Measurements from ENCODE around the gene SYCP1. TPM values are rescaled to one million over a fixed set of nuclear protein-coding genes. Genes with fewer than 3 reads are reported as not detected.
"Not testable (repeated sequence)": the region's sequence is repeated elsewhere in the genome, so short reads cannot be mapped to it uniquely, and the experiment has no call there.

SYCP1 gene
- total RNA-seq, 1 donor from 2014 or later, result not detected

DNA sequence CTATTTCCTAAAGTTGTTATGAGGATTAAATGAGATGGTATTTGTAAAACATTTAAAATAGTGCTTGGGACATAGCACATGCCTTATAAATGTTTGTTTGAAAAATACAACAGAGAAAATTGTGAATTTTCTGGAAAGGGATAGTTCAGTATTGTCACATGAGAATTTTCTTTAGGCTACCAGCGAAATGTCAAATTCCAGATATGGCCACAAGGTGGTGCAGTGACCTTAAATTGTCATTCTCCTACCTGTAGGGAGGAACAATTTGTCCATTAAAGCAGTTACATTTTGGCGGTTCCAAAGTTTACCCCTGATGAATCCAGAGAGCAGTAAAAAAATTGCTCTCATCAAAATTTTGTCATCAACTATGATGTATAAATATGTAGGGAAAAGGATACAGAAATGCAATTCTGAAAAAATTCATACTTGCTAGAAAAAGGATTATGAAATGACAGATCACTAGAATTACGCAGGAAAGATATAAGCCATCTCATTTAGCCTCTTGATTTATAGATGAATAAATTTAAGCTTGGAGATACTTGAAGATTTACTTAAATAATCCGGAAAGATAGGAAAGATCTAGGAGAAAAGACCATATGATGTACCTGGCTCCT, 124.7 kb downstream of the SYCP1 start:
- peak; percentile 70 for DNase-seq

DNA sequence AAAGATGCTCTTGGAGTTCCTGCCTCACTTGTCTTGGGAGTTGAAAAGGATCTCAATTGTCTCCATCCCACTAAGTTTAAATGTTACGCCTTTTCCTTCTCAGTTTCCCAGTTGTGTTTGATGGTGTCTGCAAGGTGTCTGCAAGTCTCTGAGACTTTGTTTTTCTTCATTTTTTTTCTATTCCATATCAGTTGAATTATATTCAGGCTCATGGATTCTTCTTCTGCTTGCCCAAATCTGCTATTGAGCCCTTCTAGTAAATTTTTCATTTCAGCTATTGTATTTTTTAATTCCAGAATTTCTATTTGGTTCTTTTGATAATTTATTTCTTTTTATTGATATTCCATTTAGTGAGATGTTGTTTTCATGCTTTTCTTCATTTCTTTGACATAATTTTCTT, 127.6 kb downstream of the SYCP1 start:
- DNase-seq, result no peak

- no peak for DNase-seq
Measured at GRCh38 chr1:114986286-114986685, 131.6 kb downstream of the SYCP1 start.

DNA sequence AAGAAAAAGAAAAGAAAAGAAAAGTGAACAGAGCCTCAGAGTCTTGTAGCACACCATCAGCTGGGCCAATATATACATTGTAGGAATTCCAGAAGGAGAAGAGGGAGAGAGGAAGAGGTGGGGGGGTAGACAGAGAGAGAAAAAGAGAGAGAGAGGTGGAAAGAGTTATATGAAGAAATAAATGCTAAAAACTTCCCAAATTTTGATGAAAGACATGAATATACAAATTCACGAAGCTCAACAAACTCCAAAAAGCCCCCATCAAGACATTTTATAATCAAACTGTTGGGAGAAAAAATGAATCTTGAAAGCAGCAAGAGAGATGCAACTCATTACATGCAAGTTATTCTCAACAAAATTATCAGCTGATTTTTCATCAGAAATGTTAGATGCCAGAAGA, 133.4 kb downstream of the SYCP1 start:
- DNase-seq, result no peak

GRCh38 chr1:114997510-114998289, 143.0 kb downstream of the SYCP1 start:
- no peak for DNase-seq

DNA sequence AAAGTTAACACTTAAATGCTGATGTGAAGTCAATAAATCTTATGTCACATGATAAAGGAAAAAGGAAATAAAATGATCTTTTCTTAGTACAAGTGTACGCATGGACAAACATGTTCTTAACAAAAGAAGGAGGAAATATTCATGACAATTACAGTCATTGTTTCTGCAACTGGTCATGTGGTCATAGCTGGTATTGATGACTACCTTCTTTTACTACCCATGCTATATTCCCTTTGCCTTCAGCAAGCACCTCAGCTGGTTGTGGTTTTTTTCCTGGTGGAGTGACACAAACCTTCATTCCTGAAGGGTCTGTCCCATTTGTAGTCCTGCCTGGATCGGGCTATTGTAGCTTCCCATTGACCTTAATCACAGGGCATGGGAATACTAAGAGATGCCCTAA, 151.5 kb downstream of the SYCP1 start:
- no peak for DNase-seq

GRCh38 chr1:115012006-115012405, 157.3 kb downstream of the SYCP1 start:
- DNase-seq, result no peak

DNA sequence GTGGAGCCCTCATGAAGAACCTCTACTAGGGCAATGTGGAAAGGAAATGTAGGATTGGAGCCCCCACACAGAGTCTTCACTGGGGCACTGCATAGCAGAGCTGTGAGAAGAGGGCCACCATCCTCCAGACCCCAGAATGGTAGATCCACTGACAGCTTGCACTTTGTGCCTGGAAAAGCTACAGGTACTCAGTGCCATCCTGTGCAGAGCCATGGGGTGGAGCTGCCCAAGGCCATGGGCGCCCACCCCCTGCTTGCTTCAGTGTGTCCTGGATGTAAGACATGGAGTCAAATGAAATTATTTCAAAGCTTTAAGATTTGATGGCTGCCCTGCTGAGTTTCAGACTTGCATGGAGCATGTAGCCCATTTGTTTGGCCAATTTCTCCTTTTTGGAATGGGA, 157.8 kb downstream of the SYCP1 start:
- DNase-seq, result no peak

- no peak for DNase-seq
Measured at GRCh38 chr1:115013792-115014191, 159.1 kb downstream of the SYCP1 start.

- not testable (repeated sequence) for DNase-seq
Measured at GRCh38 chr1:115019549-115019948, 164.9 kb downstream of the SYCP1 start.

- no peak for DNase-seq
Measured at GRCh38 chr1:115021145-115021544, 166.5 kb downstream of the SYCP1 start.

- no peak for DNase-seq
Measured at GRCh38 chr1:115023593-115023992, 168.9 kb downstream of the SYCP1 start.

GRCh38 chr1:115029526-115029925, 174.9 kb downstream of the SYCP1 start, which contains the start of gene TSHB:
TSS of gene TSHB (plus strand) at chr1:115029826. CDS start at chr1:115033363, 3,537 bp downstream.
- no peak for DNase-seq

DNA sequence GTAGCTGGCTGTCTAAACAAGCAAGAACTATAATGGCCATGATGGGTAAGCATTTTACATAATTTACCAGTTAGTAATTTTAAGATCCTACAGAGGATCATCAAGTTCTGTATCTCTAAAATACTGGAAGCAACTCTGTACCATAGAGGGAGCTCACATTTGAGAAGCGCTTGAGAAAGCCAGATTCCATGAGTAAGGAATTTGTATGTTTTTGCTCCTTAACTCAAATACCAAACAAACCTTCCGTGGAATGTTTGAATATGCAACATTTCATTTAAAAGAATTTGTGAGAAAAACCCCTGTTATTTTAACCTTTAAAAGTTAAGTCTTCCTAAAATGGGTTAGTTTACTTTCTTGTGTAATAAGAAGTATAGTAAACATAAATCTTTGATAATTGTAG, 176.9 kb downstream of the SYCP1 start:
- no peak for DNase-seq

DNA sequence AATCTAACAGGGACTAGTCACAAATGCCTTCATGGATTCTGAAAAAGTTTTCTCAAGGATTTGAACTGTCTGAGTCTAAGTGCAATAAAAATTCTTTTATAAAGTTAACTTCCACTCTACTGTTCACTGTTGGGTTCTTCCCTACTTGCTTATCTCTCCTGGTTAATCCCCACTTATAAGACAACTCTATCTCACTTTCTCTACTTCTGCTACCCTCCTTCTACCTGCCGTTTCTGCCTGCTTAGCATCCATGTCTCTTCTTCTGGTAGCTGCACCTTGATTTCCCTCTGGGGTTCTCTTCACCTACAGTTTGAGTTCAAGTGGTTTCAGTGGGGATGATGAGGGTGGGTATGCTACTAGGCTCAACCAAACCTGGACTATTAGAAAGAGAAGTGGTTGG, 181.0 kb downstream of the SYCP1 start:
- DNase-seq, result no peak

DNA sequence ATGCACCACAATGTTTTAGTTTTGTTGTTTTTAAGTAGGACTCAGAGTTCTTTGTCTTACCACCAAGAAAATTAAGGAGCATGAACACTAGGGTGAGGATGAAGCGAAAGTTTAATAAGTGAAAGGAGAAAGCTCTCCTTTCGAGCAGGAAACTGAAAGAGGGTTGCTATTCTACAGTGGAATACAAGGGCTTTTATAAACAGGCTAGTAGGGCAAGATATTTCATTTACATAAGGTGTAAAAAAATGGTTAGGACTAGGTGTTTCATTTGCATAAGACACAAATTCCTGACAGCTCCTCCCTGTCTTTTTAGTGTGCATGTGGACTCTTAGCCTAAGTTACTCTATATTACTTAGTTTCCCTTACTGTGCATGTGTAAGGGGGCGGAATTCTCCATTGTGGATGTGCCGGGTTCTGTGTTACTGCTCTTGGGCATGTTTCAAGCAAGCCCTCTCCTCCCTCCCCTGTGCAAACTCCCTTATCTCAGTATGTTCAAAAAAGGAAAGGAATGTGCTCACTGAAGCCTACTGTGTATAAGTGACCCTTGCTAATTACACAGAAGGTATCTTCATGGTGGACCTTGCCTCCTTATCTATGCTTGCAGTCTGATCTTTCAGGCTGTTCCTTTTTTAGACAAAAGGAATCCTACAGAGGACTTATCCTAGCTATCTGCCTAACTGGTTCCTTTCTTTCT, 182.3 kb downstream of the SYCP1 start:
- DNase-seq, result no peak

DNA sequence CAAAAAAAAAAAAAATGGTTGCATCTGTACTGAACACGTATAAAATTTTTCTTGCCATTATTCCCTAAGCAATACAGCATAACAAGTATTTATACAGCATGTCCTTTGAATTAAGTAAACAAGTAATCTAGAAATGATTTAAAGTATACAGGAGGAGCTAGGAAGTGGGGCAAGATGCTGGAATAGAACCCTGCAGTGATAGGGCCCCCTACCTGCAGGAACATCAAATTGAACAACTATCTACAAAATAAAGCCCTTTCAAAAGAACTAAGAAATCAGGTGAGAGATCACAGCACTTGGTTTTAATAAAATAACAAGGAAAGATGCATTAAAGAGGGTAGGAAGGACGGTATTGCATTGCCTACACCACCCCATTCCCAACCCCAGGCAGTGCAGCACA, 185.8 kb downstream of the SYCP1 start:
- DNase-seq, result no peak

DNA sequence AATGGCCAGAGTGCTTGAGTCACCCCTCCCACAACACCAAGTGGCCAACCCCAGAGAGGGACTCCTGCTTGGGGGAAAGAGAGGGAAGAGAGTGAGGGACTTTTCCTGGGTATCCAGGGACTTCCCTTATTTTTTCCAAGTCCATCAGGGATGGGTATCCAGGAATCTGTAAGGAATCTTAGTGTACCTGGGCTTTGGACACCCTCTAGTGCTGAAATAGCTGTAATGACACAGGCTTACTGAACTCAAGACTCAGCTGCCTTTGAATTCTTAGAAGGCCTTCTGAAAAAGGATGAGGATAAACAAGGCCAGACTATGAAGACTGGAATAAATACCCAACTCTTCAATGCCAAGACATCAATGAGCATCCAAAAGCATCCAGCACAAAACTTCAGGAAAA, 187.0 kb downstream of the SYCP1 start:
- DNase-seq, result no peak

Other genes with a start within 250 kb of the SYCP1 start
- 12.3 TPM for gene DENND2C, start 184.8 kb upstream of the SYCP1 start, total RNA-seq
- gene AMPD1, start 159.3 kb upstream of the SYCP1 start, total RNA-seq, result 31.1 TPM
- gene NRAS, start 138.1 kb upstream of the SYCP1 start, total RNA-seq, result 42.4 TPM
- gene CSDE1, start 96.9 kb upstream of the SYCP1 start, total RNA-seq, result 517 TPM
- 47.1 TPM for gene SIKE1, start 74.2 kb upstream of the SYCP1 start, total RNA-seq
- gene TSHB, start 175.0 kb downstream of the SYCP1 start, total RNA-seq, result not detected
- gene TSPAN2, start 234.6 kb downstream of the SYCP1 start, total RNA-seq, result 14.0 TPM